ENCODE measurements around the gene FRMD1. TPM values are rescaled to one million over a fixed set of nuclear protein-coding genes. Genes with fewer than 3 reads are reported as not detected.

The FRMD1 gene
- total and polyA plus RNA-seq, 5 experiments from 2014 or later, result not detected

- Mint-ChIP-seq H3K4me3 (no peak overlapping the region), H3K27me3 (no peaks in the 10 kb centered on the region), H3K9me3 (peaks cover 0 to 33% (median 8%) of the 10 kb centered on the region in 9 donors), H3K27ac (no peak overlapping the region), H3K4me1 (no peaks in the 10 kb centered on the region), H3K36me3 (peaks cover 0 to 11% (median 0%) of the 10 kb centered on the region in 3 donors)
- ATAC-seq (no peak), DNase-seq (no peak)
- POLR2A ChIA-PET, result no interaction called here
Observed at GRCh38 chr6:168043848-168044415, 35.1 kb downstream of the FRMD1 start.

- H3K27me3 Mint-ChIP-seq, result peaks cover 0 to 5% (median 0%) of the 10 kb centered on the region in 5 donors
- POLR2A ChIA-PET, result no interaction called here
- no peak for ATAC-seq
- peaks cover 0 to 39% (median 12%) of the 10 kb centered on the region in 9 donors for H3K9me3 Mint-ChIP-seq
- peaks cover 2 to 11% (median 4%) of the 10 kb centered on the region in 3 donors for H3K36me3 Mint-ChIP-seq
- DNase-seq, result no peak
- no peak overlapping the region for H3K4me3 Mint-ChIP-seq
- H3K4me1 Mint-ChIP-seq, result no peaks in the 10 kb centered on the region
- no peak overlapping the region for H3K27ac Mint-ChIP-seq
Observed at GRCh38 chr6:168043193-168043847, 35.7 kb downstream of the FRMD1 start.

GRCh38 chr6:168042426-168043192 is 36.4 kb downstream of the FRMD1 start:
- H3K4me3 Mint-ChIP-seq, result no peak overlapping the region

GRCh38 chr6:168041928-168042327 is 37.1 kb downstream of the FRMD1 start:
- Mint-ChIP-seq H3K36me3 (peaks cover 2 to 15% (median 7%) of the 10 kb centered on the region in 3 donors), H3K27ac (no peak overlapping the region), H3K27me3 (peaks cover 0 to 19% (median 9%) of the 10 kb centered on the region in 5 donors), H3K4me1 (no peaks in the 10 kb centered on the region), H3K4me3 (no peak overlapping the region), H3K9me3 (peaks cover 0 to 53% (median 19%) of the 10 kb centered on the region in 9 donors)
- DNase-seq, result no peak
- POLR2A ChIA-PET, result no interaction called here
- no peak for ATAC-seq

More at GRCh38 chr6:168042426-168043192, 36.4 kb downstream of the FRMD1 start:
- peaks cover 0 to 12% (median 4%) of the 10 kb centered on the region in 5 donors for H3K27me3 Mint-ChIP-seq
- ATAC-seq (no peak), DNase-seq (no peak)
- no peak overlapping the region for H3K27ac Mint-ChIP-seq
- H3K9me3 Mint-ChIP-seq, result peaks cover 0 to 46% (median 15%) of the 10 kb centered on the region in 9 donors
- no peaks in the 10 kb centered on the region for H3K4me1 Mint-ChIP-seq
- peaks cover 2 to 11% (median 5%) of the 10 kb centered on the region in 3 donors for H3K36me3 Mint-ChIP-seq
- POLR2A ChIA-PET, result no interaction called here

- no peak for DNase-seq
- ATAC-seq, result no peak
- peaks cover 2 to 18% (median 12%) of the 10 kb centered on the region in 3 donors for H3K36me3 Mint-ChIP-seq
- peaks cover 5 to 26% (median 14%) of the 10 kb centered on the region in 5 donors for H3K27me3 Mint-ChIP-seq
- no peak overlapping the region for H3K4me3 Mint-ChIP-seq
- no peak overlapping the region for H3K27ac Mint-ChIP-seq
- POLR2A ChIA-PET, result no interaction called here
- H3K4me1 Mint-ChIP-seq, result peaks cover 0 to 4% (median 2%) of the 10 kb centered on the region in 4 donors
- H3K9me3 Mint-ChIP-seq, result peaks cover 0 to 60% (median 19%) of the 10 kb centered on the region in 9 donors
Observed at GRCh38 chr6:168040856-168041496, 38.0 kb downstream of the FRMD1 start.

GRCh38 chr6:168039849-168040248 is 39.2 kb downstream of the FRMD1 start:
- DNase-seq, result no peak
- POLR2A ChIA-PET, result no interaction called here
- H3K36me3 Mint-ChIP-seq, result peaks cover 2 to 23% (median 13%) of the 10 kb centered on the region in 3 donors
- no peak for ATAC-seq
- peaks cover 0 to 15% (median 5%) of the 10 kb centered on the region in 4 donors for H3K4me1 Mint-ChIP-seq
- no peak overlapping the region for H3K27ac Mint-ChIP-seq
- H3K9me3 Mint-ChIP-seq, result peaks cover 0 to 64% (median 19%) of the 10 kb centered on the region in 9 donors
- H3K4me3 Mint-ChIP-seq, result no peak overlapping the region
- H3K27me3 Mint-ChIP-seq, result peaks cover 6 to 37% (median 22%) of the 10 kb centered on the region in 5 donors

- no peak overlapping the region for H3K27ac Mint-ChIP-seq
- no peak overlapping the region for H3K4me3 Mint-ChIP-seq
- ATAC-seq (no peak), DNase-seq (no peak)
- peaks cover 2 to 23% (median 15%) of the 10 kb centered on the region in 3 donors for H3K36me3 Mint-ChIP-seq
- peaks cover 0 to 16% (median 5%) of the 10 kb centered on the region in 4 donors for H3K4me1 Mint-ChIP-seq
- peaks cover 10 to 43% (median 25%) of the 10 kb centered on the region in 5 donors for H3K27me3 Mint-ChIP-seq
- POLR2A ChIA-PET, result no interaction called here
- H3K9me3 Mint-ChIP-seq, result peaks cover 0 to 64% (median 19%) of the 10 kb centered on the region in 9 donors
Observed at GRCh38 chr6:168039301-168039700, 39.7 kb downstream of the FRMD1 start.

- POLR2A ChIA-PET, result no interaction called here
- Mint-ChIP-seq H3K36me3 (peaks cover 4 to 23% (median 15%) of the 10 kb centered on the region in 3 donors), H3K27me3 (peaks cover 13 to 49% (median 29%) of the 10 kb centered on the region in 5 donors), H3K4me1 (peaks cover 0 to 16% (median 5%) of the 10 kb centered on the region in 4 donors), H3K9me3 (peaks cover 0 to 66% (median 19%) of the 10 kb centered on the region in 9 donors), H3K27ac (no peak overlapping the region), H3K4me3 (no peak overlapping the region)
- DNase-seq, result no peak
- no peak for ATAC-seq
Observed at GRCh38 chr6:168038576-168039140, 40.4 kb downstream of the FRMD1 start.

GRCh38 chr6:168037856-168038255 is 41.2 kb downstream of the FRMD1 start:
- Mint-ChIP-seq H3K36me3 (peaks cover 5 to 23% (median 15%) of the 10 kb centered on the region in 3 donors), H3K4me1 (peaks cover 0 to 16% (median 5%) of the 10 kb centered on the region in 4 donors), H3K9me3 (peaks cover 0 to 67% (median 19%) of the 10 kb centered on the region in 9 donors), H3K4me3 (no peak overlapping the region), H3K27me3 (peaks cover 17 to 54% (median 35%) of the 10 kb centered on the region in 5 donors), H3K27ac (no peak overlapping the region)
- no peak for DNase-seq
- no peak for ATAC-seq
- POLR2A ChIA-PET, result no interaction called here

- ATAC-seq, result no peak
- no peak overlapping the region for H3K4me3 Mint-ChIP-seq
- H3K27me3 Mint-ChIP-seq, result peaks cover 17 to 56% (median 35%) of the 10 kb centered on the region in 5 donors
Observed at GRCh38 chr6:168037242-168037641, 41.8 kb downstream of the FRMD1 start.

GRCh38 chr6:168035661-168036545 is 43.1 kb downstream of the FRMD1 start:
- DNase-seq, result no peak
- Mint-ChIP-seq H3K4me1 (peaks cover 0 to 16% (median 5%) of the 10 kb centered on the region in 4 donors), H3K27ac (peak overlapping the region in 5 of 10 donors; percentile 13 to 77 (median 41)), H3K4me3 (peak overlapping the region in 5 of 10 donors; percentile 15 to 72 (median 48)), H3K9me3 (peaks cover 0 to 53% (median 17%) of the 10 kb centered on the region in 9 donors), H3K36me3 (peaks cover 5 to 18% (median 15%) of the 10 kb centered on the region in 3 donors), H3K27me3 (peaks cover 18 to 69% (median 42%) of the 10 kb centered on the region in 5 donors)
- peak in 1 of 2 donors; percentile 29 for ATAC-seq
- POLR2A ChIA-PET, result no interaction called here

More at GRCh38 chr6:168037242-168037641, 41.8 kb downstream of the FRMD1 start:
- Mint-ChIP-seq H3K4me1 (peaks cover 0 to 16% (median 5%) of the 10 kb centered on the region in 4 donors), H3K9me3 (peaks cover 0 to 67% (median 19%) of the 10 kb centered on the region in 9 donors), H3K27ac (no peak overlapping the region), H3K36me3 (peaks cover 5 to 23% (median 15%) of the 10 kb centered on the region in 3 donors)
- POLR2A ChIA-PET, result no interaction called here
- no peak for DNase-seq
